HG02798 (cell line): ENCODE results near the gene CAPN5.

ENCODE experiments used
- ATAC-seq: cut with Tn5 transposase; IDR thresholded peaks from one replicate; pipeline ENCODE4 v1.9.1; 2021; ENCODE audit warnings: mild to moderate bottlenecking; ENCODE audit not compliant: unreplicated experiment, poor library complexity

Gene CAPN5

DNA sequence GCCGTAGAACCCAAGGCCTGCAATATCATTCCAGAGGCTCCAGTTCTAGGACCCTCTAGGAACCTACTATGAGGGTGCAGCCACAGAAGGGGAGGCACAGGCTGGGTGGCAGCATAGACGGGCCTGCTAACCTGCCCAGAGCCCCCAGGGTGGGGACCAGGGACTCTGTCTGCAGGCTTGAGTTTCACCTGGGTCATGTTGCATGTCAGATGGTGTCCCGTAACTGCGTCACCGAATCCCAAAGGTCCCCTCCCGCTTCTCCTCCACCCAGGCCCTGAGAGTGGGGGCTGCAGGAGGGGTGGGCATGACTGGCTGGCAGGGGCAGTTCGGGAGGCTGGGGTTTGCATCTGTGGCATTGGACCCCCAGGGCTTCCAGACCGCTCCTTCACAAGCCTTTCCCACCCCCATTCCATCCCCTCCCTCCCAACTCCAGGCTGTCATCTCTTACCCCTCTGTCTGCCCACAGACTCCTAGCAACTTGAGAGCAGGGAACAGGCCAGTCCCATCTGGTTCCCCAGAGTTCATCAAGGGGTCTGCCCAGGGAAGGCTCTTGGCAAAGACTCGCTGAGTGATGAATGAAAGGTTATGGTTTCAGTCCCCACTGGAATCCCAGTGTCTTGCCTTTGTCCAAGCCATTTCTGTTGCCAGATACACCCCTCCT is 77.6 kb downstream of the CAPN5 start:
- no peak for ATAC-seq

GRCh38 chr11:77144857-77145428 is 78.2 kb downstream of the CAPN5 start:
- no peak for ATAC-seq

DNA sequence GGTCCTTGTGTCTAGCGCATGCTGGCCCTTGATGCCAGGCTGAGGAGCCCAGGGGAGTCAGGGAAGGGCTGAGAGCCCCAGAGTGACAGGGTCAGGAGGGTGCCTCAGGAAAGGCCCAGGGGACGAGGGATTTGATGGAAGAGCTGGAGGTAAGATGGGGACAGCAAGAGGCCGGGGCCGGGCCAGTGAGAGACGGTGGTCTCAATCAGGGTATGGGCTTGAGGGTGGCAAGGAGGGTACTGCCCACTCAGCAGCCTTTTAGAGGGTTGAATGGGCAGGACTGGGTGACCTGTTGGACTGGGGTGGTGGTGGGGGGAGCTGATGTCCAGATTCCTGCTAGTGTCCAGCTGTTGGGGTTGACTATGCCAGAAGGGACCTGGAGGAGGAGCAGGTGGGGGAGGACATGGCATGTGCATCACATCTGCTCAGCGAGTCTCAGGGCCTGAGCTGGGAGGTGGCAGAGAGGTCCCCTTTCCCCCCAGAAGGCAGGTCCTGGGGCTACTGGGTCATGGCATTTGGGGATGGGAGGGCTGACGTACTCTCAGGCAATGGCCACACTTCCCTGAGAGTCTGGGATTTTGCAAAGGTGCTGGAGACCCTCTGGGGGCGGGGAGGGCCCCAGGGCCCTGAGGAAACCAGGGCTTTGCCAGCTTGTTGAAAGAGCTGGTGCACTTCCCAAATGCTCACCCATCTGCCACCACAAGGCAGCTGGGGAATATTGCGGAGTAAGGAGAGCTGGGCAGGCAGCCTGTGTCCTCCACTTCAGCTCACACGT is 79.7 kb downstream of the CAPN5 start:
- ATAC-seq, result no peak

DNA sequence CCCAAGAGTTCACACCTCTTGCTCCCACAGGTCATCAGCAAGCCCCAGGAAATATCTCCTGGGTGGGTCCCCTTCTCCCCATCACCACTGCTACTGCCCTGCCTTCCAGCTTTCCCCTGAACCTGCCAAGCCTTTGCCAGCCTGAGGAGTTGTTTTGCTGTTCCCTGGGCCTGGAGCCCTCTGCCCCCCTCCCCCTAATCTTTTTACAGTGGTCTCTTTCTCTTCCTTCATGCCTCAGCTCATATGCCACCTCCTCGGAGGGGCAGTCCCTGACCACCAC is 80.2 kb downstream of the CAPN5 start:
- no peak for ATAC-seq

GRCh38 chr11:77147668-77148321 is 81.0 kb downstream of the CAPN5 start:
- ATAC-seq, result peak; percentile 38

DNA sequence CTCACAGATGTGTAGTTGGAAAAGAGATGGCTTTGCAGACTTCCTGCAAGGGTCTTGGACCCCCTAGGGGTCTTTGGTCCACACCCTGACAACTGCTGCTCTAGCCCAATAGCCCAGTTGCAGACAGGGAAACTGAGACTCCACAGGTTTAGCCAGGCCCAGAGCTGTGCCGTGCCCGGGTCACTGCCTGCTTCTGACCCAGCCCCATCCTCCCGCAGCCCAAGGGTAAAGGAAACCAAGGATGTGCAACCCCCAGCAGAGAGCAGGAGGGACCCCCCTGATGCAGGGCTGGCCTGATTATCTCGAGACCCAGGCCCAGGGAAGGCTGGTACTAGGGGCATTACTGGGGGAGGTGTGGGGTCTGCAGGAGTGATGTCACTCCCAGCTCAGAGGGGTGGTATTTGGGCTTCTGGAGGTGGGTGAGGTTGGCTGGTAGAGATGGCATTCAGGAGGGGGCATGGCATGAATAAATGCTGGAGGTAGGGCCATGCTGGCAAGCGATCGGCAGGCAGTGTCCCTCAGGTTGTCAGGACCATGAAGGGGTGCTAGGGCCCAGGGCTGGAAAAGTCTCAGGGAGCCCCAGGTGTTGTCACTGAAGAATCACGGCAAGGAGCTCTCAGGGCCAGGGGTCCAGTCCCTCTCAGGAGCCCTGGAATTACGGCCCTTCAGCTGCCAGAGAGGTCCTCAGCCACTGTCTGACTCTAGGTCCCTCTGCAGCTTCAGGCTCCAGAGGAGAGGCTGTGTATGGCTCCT is 82.4 kb downstream of the CAPN5 start:
- ATAC-seq, result no peak

DNA sequence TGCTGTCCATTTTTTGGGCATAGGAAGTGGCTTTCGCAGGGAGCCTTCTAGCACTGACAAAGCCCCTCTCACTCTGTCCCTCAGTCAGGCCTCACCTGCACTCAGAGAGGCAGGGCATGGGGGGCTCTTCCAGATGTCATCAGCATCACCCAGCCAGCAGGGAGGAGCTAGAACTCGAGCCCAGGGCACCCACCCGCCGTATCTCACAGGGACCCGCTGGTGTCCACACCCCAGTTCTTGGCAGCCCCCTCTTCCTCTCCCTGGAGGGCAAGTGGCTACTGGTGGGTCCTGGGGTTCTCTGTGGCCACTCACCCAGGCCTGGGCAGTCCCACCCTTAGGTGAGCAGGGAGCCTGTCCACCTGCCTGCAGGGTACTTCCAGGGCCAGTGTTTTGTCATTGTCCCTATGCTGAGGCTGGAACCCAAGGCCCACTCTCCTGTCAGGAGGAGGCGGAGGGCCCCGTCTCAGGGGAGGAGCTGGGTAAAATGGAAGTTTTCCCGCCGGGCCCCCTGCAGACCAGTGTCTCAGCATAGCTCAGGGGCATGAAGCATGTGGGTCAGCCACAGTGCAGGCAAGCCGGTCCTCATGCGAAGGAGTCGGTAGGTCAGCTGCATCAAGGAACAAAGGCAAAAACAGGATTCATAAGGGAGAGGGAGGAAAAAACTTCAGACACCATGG is 83.1 kb downstream of the CAPN5 start:
- ATAC-seq, result no peak

GRCh38 chr11:77150836-77151235 is 84.1 kb downstream of the CAPN5 start:
- no peak for ATAC-seq

DNA sequence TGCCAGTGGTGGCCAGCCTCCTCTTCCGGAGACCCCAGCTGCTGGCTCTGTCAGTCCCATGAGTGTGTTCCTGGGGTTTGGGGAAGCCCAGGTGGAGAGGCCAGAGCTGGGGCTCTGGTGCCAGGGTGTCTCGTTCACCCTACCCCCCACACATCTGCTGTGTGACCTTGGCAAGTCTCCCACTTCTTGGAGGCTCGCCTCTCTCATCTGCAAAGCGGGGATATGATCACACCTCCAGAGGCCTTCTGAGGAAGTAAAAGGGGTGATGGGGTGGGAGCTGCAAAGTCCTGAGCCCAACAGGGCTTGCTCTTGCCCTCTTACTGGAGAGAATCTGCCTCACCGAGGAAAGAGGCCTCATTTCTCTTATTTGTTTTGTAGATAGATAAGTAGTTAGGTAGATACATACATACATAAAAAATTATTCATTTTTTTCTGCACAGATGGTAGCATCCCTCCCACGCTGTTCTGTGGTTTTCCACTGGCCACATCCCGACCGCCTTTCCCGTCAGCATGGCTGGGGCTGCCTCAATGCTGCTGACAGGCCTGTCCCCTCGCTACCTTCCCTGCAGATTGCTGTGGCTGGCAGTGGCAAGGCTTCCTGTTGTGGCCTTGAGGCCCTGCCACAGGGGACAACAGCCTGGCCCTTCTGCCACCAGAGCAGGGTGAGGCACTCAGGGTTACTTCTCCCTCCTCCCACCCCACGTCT is 85.2 kb downstream of the CAPN5 start:
- ATAC-seq, result no peak

GRCh38 chr11:77152846-77153245 is 86.1 kb downstream of the CAPN5 start:
- no peak for ATAC-seq

DNA sequence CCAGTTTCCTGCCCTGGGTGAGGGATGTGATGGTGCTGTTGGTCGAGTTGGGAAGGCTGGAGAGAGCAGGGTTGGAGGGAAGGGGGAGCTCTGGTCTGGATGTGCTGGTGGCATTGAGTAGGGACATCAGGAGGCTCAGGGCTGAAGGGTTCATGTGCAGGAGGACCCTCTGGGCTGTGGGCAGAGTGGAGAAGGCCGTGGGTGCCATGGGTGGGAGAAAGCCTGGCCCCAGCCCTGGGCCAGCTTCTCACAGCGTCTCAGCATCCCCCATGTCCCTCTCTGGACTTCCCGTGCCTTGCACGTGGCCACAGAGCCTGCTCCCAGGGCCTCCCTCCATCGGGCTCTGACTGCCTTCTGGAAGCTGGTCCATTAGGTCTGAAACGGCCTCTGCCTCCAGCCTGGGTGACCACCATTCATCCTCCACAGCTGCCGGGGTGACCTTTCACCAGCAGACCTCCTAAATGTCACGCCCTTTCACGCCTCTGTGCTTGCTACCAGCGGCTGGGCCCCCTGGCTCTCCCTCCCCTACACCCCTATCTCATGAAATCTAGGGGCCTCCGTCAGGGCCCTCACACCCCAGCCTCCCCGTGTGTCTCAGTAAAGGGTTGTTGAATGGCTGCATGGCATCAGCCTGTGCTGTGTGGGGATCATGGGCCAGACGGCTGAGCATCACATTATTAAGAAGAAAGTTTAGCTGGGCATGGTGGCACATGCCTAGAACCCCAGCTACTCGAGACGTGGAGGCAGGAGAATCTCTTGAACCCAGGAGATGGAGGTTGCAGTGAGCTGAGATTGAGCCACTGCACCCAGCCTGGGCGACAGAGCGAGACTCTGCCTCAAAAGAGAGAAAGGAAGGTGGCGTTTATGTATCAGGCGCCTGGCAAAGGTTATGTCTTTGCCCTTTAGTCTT is 86.8 kb downstream of the CAPN5 start:
- ATAC-seq, result no peak

DNA sequence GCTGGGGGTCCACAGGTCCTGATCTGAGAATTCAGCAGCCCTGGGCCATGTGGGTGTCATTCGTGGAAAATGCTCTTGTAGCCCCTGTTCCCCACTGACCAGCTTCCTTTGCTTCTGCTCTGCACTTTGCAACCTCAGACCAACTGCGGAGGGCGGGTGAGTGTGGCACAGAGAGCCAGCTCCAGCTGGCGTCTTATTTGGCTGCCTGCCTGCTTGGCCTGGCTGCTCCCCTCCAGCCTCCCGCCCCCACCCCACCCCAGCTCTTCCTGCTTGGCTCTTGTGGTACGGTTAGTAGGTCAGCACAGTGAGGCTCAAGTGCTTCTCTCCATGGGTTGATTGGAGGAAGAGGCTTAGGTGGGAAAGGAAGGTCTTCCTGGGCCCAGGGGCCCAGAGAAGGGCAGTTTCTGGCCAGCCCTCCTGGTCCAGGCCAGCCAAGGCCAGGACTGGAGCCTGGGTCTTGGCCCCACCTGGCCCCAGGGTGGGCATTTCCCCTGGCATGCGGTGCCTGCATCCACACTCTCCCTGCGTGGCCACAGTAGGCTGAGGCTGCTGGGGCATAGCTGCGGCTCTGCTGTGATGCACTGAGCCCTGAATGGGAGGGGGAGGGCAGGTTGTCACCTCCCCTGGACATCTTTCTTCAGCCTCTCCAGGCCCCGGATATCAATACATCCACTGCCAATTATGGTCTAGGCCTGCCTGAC is 87.8 kb downstream of the CAPN5 start:
- no peak for ATAC-seq

DNA sequence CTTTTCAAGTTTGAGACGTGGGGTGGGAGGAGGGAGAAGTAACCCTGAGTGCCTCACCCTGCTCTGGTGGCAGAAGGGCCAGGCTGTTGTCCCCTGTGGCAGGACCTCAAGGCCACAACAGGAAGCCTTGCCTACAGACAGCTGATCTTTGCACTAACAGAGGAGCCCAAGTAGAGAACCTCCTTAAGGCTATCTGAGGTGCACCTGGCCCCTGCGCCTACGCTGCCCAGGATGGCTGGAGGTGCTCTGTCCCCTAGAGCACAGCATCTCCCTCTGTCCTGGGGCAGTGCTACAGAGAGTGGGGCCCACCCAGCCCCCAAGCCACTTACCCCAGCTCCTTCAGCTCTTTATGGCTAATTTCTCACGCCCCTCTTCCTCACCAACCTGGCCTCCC is 88.3 kb downstream of the CAPN5 start:
- no peak for ATAC-seq

DNA sequence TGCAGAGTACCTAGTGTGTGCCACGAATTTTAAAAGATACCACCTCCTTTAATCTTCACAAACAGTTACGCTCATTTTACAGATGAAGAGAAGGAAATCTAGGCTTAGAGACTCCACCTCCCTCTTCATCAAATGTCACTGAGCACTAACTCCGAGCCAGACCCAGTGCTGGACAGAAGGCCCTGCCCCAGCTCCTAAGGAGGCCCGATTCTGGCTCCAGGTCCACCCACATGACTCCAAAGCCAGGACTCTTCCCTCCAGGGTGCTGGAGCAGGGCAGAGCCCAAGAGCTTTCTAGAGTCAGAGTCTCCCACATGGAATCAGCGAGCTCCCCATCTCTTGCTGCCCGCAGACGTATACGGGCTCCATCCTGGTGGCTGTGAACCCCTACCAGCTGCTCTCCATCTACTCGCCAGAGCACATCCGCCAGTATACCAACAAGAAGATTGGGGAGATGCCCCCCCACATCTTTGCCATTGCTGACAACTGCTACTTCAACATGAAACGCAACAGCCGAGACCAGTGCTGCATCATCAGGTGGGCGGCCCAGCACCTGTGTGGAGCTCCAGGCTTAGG is 88.9 kb downstream of the CAPN5 start:
- no peak for ATAC-seq

DNA sequence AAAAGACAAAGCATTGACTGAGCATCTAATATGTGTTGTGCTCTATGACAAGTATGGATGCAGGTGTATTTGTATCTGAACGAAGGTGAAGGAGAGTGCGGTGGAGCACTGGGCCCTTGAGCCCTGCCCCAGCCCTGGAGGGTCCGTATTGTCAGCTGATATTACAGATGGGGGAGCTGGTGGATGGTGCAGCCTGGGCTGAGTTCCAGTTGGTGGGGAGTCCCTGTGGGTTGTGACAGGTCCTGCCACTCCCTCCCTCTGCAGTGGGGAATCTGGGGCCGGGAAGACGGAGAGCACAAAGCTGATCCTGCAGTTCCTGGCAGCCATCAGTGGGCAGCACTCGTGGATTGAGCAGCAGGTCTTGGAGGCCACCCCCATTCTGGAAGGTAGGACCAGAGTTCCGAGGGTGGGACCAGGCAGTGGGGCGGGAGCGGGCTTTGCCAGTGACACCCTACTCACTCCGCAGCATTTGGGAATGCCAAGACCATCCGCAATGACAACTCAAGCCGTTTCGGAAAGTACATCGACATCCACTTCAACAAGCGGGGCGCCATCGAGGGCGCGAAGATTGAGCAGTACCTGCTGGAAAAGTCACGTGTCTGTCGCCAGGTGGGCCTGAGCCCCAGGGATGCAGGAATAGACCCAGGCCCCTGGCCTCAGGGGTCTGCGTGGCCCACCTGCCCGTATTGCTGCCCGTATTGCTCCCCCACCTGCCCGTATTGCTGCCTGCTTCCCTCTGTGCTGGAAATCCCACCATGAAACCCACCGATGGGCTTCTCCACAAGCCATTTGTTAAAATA is 89.8 kb downstream of the CAPN5 start:
- no peak for ATAC-seq

- no peak for ATAC-seq
These were observed 91.4 kb downstream of the CAPN5 start for GRCh38 chr11:77158041-77158695.
